GM19099 (cell line): ENCODE data around the gene LYRM7.
A peak's percentile ranks its signal among the peaks of the same experiment; 100 is the strongest.

Source experiments
- POLR2A ChIP-seq: IDR thresholded peaks from 3 replicates; pipeline ENCODE4 v1.6.1; 2011; ENCODE audit warnings: low read depth; ENCODE audit not compliant: insufficient read length; ENCODE audit errors: extremely low read depth

The LYRM7 gene

GRCh38 chr5:131170540-131171275 is at the start of gene LYRM7:
TSS of gene LYRM7 (plus strand) at chr5:131170944. CDS start at chr5:131171021, 77 bp downstream.
- TF ChIP-seq POLR2A = peak; percentile 69

- no peak for TF ChIP-seq POLR2A
Measured at GRCh38 chr5:131129306-131129705, 41.4 kb upstream of the LYRM7 start.

- TF ChIP-seq POLR2A = no peak
Measured at GRCh38 chr5:131139321-131139720, 31.4 kb upstream of the LYRM7 start.

DNA sequence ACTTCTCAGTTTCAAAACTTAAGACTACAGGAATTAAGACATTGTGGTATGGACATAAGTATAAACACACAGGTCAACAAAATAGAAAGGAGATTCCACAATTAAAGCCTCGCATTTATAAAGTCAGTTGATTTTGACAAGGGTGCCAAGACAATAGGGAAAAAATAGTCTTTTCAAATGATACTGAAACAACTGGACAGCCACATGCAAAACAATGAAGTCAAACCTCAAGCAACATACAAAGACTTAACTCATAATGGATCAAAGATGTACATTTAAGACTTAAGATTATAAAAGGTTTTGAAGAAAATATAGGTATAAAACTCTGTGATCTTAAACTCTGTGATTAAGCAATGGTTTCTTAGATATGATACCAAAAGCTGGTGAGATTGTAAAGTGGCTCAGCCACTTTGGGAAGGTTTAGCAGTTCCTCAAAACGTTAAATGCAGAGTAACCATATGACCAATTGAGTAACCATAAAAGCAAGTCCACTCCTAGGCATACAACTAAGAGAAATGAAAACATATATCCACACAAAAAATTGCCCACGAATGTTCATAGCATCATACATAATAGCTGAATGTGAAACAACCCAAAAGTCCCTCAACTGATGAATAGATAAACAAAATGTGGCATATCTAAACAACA is 27.6 kb upstream of the LYRM7 start:
- no peak for TF ChIP-seq POLR2A

DNA sequence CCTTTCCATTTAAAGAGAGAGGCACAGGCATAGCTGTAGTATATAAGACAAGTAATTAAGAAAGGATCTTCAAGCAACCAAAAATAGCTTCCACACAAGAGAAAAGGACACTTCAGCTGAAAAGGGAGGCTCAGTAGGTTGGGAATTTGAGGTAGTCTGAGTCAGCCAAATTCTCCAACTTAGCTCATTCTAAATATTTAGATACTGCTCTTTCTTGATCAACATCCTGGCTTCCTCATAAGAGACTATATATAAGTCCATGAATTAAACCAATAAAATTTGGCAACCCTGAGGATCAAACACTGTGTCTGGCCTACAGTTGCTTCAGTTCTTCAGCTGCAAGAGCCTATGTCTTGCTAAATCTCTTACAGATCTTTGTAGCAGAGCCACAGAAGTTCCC is 23.5 kb upstream of the LYRM7 start:
- no peak for TF ChIP-seq POLR2A

DNA sequence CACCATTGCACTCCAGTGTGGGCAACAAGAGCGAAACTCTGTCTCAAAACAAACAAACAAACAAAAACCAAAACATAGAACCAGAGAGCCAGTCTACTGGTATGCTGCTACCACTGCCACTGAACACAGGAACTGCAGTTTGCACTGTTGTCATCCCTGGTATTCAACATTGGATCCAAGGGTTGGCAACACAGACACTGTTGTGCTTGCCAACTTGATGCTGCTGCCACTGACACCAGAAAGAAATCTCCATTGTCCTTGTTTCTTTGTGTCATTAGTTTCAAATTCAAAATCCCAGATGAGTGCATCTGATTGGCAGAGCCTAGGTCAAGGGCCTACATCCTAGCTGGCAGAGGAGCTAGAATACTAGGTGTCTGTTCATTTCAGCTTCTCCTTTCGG is 21.9 kb upstream of the LYRM7 start:
- TF ChIP-seq POLR2A = no peak

- TF ChIP-seq POLR2A = no peak
Measured at GRCh38 chr5:131150408-131150807, 20.3 kb upstream of the LYRM7 start.

GRCh38 chr5:131151216-131151615 is 19.5 kb upstream of the LYRM7 start:
- TF ChIP-seq POLR2A = no peak

DNA sequence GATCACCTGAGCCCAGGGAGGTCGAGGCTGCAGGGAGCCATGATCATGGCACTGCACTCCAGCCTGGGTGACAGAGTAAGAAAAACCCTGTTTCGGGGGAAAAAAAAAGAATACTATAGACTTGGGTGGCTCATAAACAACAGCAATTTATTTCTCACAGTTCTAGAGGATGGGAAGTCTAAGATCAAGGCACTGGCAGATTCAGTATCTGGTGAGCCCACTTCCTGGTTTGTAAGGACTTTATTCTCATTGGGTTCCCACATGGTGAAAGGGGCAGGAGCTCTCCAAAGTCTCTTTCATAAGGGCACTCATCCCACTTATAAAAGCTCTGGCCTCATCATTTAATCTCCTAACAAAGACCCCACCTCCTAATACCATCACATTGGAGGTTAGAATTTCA is 14.4 kb upstream of the LYRM7 start:
- no peak for TF ChIP-seq POLR2A

DNA sequence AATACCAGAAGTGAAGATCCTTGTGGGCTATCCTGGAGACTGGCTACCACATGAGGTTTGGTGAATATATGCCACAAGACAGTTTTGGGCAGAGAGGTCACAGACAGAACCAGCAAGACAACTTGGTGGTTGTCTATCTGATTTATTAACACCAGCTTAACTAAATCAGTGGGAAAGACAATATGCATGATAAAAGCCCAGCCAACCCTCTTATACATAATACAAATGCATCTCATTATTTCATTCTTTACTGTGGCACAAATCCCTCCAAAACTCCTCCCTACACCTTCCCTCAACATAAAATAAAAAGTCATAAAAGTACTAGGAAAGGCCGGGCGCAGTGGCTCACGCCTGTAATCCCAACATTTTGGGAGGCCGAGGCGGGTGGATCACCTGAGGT is 13.8 kb upstream of the LYRM7 start:
- TF ChIP-seq POLR2A = no peak

DNA sequence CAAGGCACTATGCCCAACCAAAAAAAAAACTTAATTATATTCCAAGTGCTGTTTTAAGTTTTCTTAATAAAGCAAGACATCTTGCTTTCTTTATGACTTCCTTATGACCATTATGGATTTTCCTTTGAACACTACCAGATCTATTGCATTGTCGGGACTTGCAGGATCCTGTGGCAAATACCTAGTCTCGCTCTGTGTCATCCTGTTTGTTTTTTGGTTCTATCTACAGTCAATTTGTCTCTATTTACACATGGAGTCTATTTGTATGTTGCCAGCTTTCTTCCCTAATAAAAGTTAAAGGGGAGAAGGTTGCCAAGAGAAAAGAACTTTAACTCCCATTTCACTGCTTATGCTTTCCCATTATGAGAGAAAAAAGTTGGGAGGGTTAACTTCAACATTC is 10.6 kb upstream of the LYRM7 start:
- no peak for TF ChIP-seq POLR2A

DNA sequence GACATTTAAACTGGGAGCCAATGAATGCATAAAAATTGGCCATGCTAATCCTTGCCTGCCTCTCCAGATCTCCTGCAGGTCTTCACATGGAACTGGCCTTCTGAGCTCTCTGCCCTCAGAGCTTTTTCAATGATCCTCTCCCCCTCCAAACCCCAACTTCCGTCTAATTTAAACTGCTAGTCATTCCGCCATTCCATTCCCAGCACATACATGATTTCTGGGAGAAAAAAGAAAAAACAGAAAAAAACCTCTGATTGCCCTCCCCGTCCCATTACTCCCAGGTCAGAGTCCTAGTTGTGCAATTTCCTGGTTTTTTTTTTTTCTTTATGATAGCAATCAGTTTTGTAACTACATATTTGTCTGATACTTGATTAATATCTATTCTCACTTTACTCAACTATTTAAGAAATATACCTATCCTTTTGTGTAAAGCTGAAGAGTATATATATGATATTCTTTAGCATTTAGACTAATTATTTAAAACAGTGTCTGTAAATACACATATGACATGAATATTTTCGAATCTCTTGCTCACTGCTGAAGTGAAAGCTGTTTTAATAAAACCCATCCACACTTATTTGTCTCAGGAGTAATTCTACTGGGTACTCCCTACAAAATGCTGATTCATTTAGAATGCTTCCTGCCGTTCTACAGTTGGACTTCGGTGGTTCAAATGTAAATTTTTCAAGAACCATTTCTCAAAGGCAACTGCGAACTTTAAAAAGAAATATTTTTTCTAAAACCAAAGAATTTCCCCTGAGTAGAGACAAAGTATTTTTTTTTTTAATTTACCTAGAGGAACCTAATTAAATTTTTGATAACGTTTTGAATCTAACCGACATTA is 7.2 kb upstream of the LYRM7 start:
- TF ChIP-seq POLR2A = no peak

GRCh38 chr5:131164191-131165118 is 6.3 kb upstream of the LYRM7 start:
- TF ChIP-seq POLR2A = no peak

GRCh38 chr5:131165119-131165727 is 5.5 kb upstream of the LYRM7 start, which contains the start of gene HINT1:
TSS of gene HINT1 (minus strand) at chr5:131165256. CDS start at chr5:131165205, 51 bp downstream.
- peak; percentile 87 for TF ChIP-seq POLR2A
